Small intestine (tissue), 7 donors: ENCODE results near the gene SPATA31C1. TPM values are rescaled to one million over a fixed set of nuclear protein-coding genes. Genes with fewer than 3 reads are reported as not detected.
"Not testable (repeated sequence)": the region's sequence is repeated elsewhere in the genome, so short reads cannot be mapped to it uniquely, and the experiment has no call there.

Experiments used
- DNase-seq, 2 donors: peaks; one replicate each; pipeline versions ENCODE4 v3.0.0 to v3.0.0-alpha.2; 2013
- FAIRE-seq: peaks from 2 replicates; lab custom pipeline; 2012; peaks lifted over from hg19 to GRCh38; lab: Jason Lieb, UNC
- H3K27ac ChIP-seq, 3 donors: one replicate each; pipeline ENCODE4 v1.5.1; 2013; ENCODE audit warnings: low read length in 2 of 3, mild to moderate bottlenecking in 2 of 3, control low read depth in 1 of 3, inconsistent platforms in 1 of 3, low read depth in 1 of 3, moderate library complexity in 1 of 3
- H3K27me3 ChIP-seq, 3 donors: one replicate each; pipeline ENCODE4 v1.6.1; 2013; ENCODE audit warnings: low read length in 3 of 3, inconsistent platforms in 1 of 3; ENCODE audit not compliant: control insufficient read depth in 3 of 3, insufficient read depth in 3 of 3
- H3K36me3 ChIP-seq, 3 donors: one replicate each; pipeline ENCODE4 v1.6.1; 2013; ENCODE audit warnings: low read length in 3 of 3, inconsistent platforms in 1 of 3, low read depth in 1 of 3, mild to moderate bottlenecking in 1 of 3, moderate library complexity in 1 of 3; ENCODE audit not compliant: control insufficient read depth in 3 of 3, insufficient read depth in 2 of 3
- H3K4me1 ChIP-seq, 3 donors: one replicate each; pipeline ENCODE4 v1.6.1; 2013; ENCODE audit warnings: low read length in 2 of 3, inconsistent platforms in 1 of 3, low read depth in 1 of 3, mild to moderate bottlenecking in 1 of 3, moderate library complexity in 1 of 3; ENCODE audit not compliant: control insufficient read depth in 3 of 3, insufficient read depth in 2 of 3
- H3K4me3 ChIP-seq, 3 donors: one replicate each; pipeline ENCODE4 v1.5.1; 2013; ENCODE audit warnings: low read length in 3 of 3, control low read depth in 1 of 3, inconsistent platforms in 1 of 3, low read depth in 1 of 3, mild to moderate bottlenecking in 1 of 3, moderate library complexity in 1 of 3
- H3K9me3 ChIP-seq, 2 donors: one replicate each; pipeline ENCODE4 v1.6.1; 2013; ENCODE audit warnings: low read depth in 1 of 2, low read length in 1 of 2; ENCODE audit not compliant: control insufficient read depth in 2 of 2, insufficient read depth in 1 of 2
- WGBS, 3 donors: extraction: QIAGEN DNeasy Blood & Tissue Kit; methylation state at CpG; one replicate each; pipeline ENCODE4 v1.1.7; 2013; 5-methylcytosine and 5-hydroxymethylcytosine counted together
- polyA plus RNA-seq, 4 donors: library from polyadenylated mRNA; stranded (reverse) in 3 of 4; unstranded in 1 of 4; fragments of 200-250 nt in 3 of 4; fragments of 120-200 nt in 1 of 4; gene quantifications; one replicate each; pipeline versions ENCODE4 v1.2.1 to v1.2.3, GENCODE V29; 2013
- donor health status: healthy with polysubstance abuse.
- donor health status: control.
- donor health status: control.
- donor health status: Bipolar disorder and iron deficiency.
- donor health status: healthy.

The SPATA31C1 gene
- polyA plus RNA-seq, 4 donors, result 0.13 TPM; not detected in 3

GRCh38 chr9:87902371-87902770 is 15.4 kb upstream of the SPATA31C1 start:
- not testable (repeated sequence) for FAIRE-seq, H3K4me3 ChIP-seq, H3K4me1 ChIP-seq, DNase-seq, H3K27me3 ChIP-seq, H3K36me3 ChIP-seq, H3K27ac ChIP-seq
- WGBS, 3 donors, result 83 to 97% (median 94%) methylated on average over 11 of the region's 11 CpGs
- peaks cover 0 to 10% of the 10 kb centered on the region in 2 donors for H3K9me3 ChIP-seq

- Histone ChIP-seq H3K4me1 (no peaks in the 10 kb centered on the region), H3K27me3 (no peaks in the 10 kb centered on the region), H3K36me3 (no peaks in the 10 kb centered on the region), H3K27ac (peak overlapping the region in 2 of 3 donors; percentile 5 to 17), H3K4me3 (peak overlapping the region in 1 of 3 donors; percentile 31), H3K9me3 (peaks cover 0 to 2% of the 10 kb centered on the region in 2 donors)
- DNase-seq (peak; percentile 22 to 98), FAIRE-seq (no peak)
- 40 to 75% (median 49%) methylated on average over 18 to 20 of the region's 20 CpGs for WGBS, 3 donors
Observed at GRCh38 chr9:87909310-87910041, 8.3 kb upstream of the SPATA31C1 start.

- Histone ChIP-seq H3K9me3 (peaks cover 0 to 2% of the 10 kb centered on the region in 2 donors), H3K4me3 (no peak overlapping the region), H3K36me3 (no peaks in the 10 kb centered on the region), H3K4me1 (no peaks in the 10 kb centered on the region), H3K27me3 (no peaks in the 10 kb centered on the region), H3K27ac (no peak overlapping the region)
- 82 to 86% (median 85%) methylated on average over 3 of the region's 3 CpGs for WGBS, 3 donors
- DNase-seq (no peak), FAIRE-seq (no peak)
Observed at GRCh38 chr9:87910821-87911220, 6.9 kb upstream of the SPATA31C1 start.

GRCh38 chr9:87919013-87919412 is 1.3 kb downstream of the SPATA31C1 start:
- not testable (repeated sequence) for H3K27ac ChIP-seq, H3K27me3 ChIP-seq, H3K9me3 ChIP-seq, H3K4me3 ChIP-seq, FAIRE-seq, H3K36me3 ChIP-seq, H3K4me1 ChIP-seq, DNase-seq
- WGBS, 3 donors, result 74 to 86% (median 81%) methylated on average over 12 of the region's 13 CpGs

- H3K27me3 ChIP-seq, H3K9me3 ChIP-seq, H3K36me3 ChIP-seq, FAIRE-seq, H3K27ac ChIP-seq, H3K4me1 ChIP-seq, H3K4me3 ChIP-seq, DNase-seq: not testable (repeated sequence)
- 75 to 88% (median 85%) methylated on average over 8 of the region's 8 CpGs for WGBS, 3 donors
Observed at GRCh38 chr9:87921561-87921960, 3.8 kb downstream of the SPATA31C1 start.

GRCh38 chr9:87923012-87923411 is 5.2 kb downstream of the SPATA31C1 start:
- DNase-seq, H3K36me3 ChIP-seq, H3K4me3 ChIP-seq, H3K27me3 ChIP-seq, H3K9me3 ChIP-seq, H3K4me1 ChIP-seq, H3K27ac ChIP-seq, FAIRE-seq: not testable (repeated sequence)
- 63 to 90% (median 67%) methylated on average over 9 to 10 of the region's 10 CpGs for WGBS, 3 donors

- not testable (repeated sequence) for FAIRE-seq, H3K36me3 ChIP-seq, H3K27me3 ChIP-seq, H3K27ac ChIP-seq, H3K4me3 ChIP-seq, DNase-seq, H3K9me3 ChIP-seq, H3K4me1 ChIP-seq
- 93 to 97% (median 95%) methylated on average over 6 to 10 of the region's 10 CpGs for WGBS, 3 donors
Observed at GRCh38 chr9:87924851-87925250, 7.1 kb downstream of the SPATA31C1 start.

- H3K4me3 ChIP-seq, H3K4me1 ChIP-seq: not testable (repeated sequence)
- peak; percentile 39 for FAIRE-seq
Observed at GRCh38 chr9:87929152-87929551, 11.4 kb downstream of the SPATA31C1 start.

GRCh38 chr9:87934444-87934843 is 16.7 kb downstream of the SPATA31C1 start:
- DNase-seq, result peak; percentile 51 to 75
- not testable (repeated sequence) for H3K36me3 ChIP-seq, H3K27ac ChIP-seq, H3K9me3 ChIP-seq, H3K4me3 ChIP-seq, FAIRE-seq, H3K4me1 ChIP-seq, H3K27me3 ChIP-seq
- 13 to 63% (median 29%) methylated on average over 5 to 7 of the region's 7 CpGs for WGBS, 3 donors

More at GRCh38 chr9:87929152-87929551, 11.4 kb downstream of the SPATA31C1 start:
- not testable (repeated sequence) for H3K27me3 ChIP-seq, H3K27ac ChIP-seq, H3K9me3 ChIP-seq, H3K36me3 ChIP-seq, DNase-seq
